HG02798 (cell line): ENCODE data around the gene IL12A.
A peak's percentile ranks its signal among the peaks of the same experiment; 100 is the strongest.

Experiments used
- ATAC-seq: cut with Tn5 transposase; IDR thresholded peaks from one replicate; pipeline ENCODE4 v1.9.1; 2021; ENCODE audit warnings: mild to moderate bottlenecking; ENCODE audit not compliant: unreplicated experiment, poor library complexity

The IL12A gene

GRCh38 chr3:159987291-159987711, 1.3 kb upstream of the IL12A start:
- ATAC-seq: peak; percentile 19

- no peak for ATAC-seq
Measured at GRCh38 chr3:159989973-159990846, 1.6 kb downstream of the IL12A start.

- ATAC-seq: no peak
Measured at GRCh38 chr3:159991591-159991990, 3.0 kb downstream of the IL12A start.

GRCh38 chr3:159992589-159992988, 4.0 kb downstream of the IL12A start:
- ATAC-seq: no peak

- no peak for ATAC-seq
Measured at GRCh38 chr3:159994182-159994581, 5.5 kb downstream of the IL12A start.

GRCh38 chr3:159995091-159995490, 6.5 kb downstream of the IL12A start:
- ATAC-seq: no peak

GRCh38 chr3:159996018-159996417, 7.4 kb downstream of the IL12A start:
- no peak for ATAC-seq

- no peak for ATAC-seq
Measured at GRCh38 chr3:159996959-159997358, 8.3 kb downstream of the IL12A start.

GRCh38 chr3:160001148-160001760, 12.6 kb downstream of the IL12A start:
- no peak for ATAC-seq

GRCh38 chr3:160001850-160002623, 13.4 kb downstream of the IL12A start:
- ATAC-seq: no peak

GRCh38 chr3:160003520-160004128, 15.0 kb downstream of the IL12A start:
- peak; percentile 91 for ATAC-seq

GRCh38 chr3:160005004-160005403, 16.4 kb downstream of the IL12A start:
- ATAC-seq: no peak

- peak; percentile 41 for ATAC-seq
Measured at GRCh38 chr3:160006282-160007163, 17.9 kb downstream of the IL12A start.

- ATAC-seq: no peak
Measured at GRCh38 chr3:160008961-160009360, 20.3 kb downstream of the IL12A start.

- ATAC-seq: no peak
Measured at GRCh38 chr3:160009525-160009924, 20.9 kb downstream of the IL12A start.

GRCh38 chr3:160010578-160010977, 21.9 kb downstream of the IL12A start:
- ATAC-seq: peak; percentile 79

- peak; percentile 83 for ATAC-seq
Measured at GRCh38 chr3:160012108-160012507, 23.5 kb downstream of the IL12A start.

GRCh38 chr3:160016972-160017371, 28.3 kb downstream of the IL12A start:
- ATAC-seq: no peak

GRCh38 chr3:160018959-160019358, 30.3 kb downstream of the IL12A start:
- ATAC-seq: no peak
